Trophoblast cell (in vitro differentiated cells and primary cell): ENCODE data around the gene TC2N.

Experiments used
- DNase-seq, 2 donors: peaks; one replicate each; pipeline ENCODE4 v3.0.0-alpha.2; 2016
- H2AFZ ChIP-seq: 2 replicates; pipeline ENCODE4 v1.6.1; 2013; ENCODE audit warnings: low read length, moderate library complexity, mild to moderate bottlenecking; ENCODE audit not compliant: insufficient read depth, poor library complexity
- H2AK5ac ChIP-seq: 2 replicates; pipeline ENCODE4 v1.6.1; 2013; ENCODE audit warnings: mild to moderate bottlenecking, low read length
- H2BK120ac ChIP-seq: 2 replicates; pipeline ENCODE4 v1.6.1; 2013; ENCODE audit warnings: low read length, mild to moderate bottlenecking, moderate library complexity; ENCODE audit not compliant: insufficient read depth, poor library complexity
- H2BK12ac ChIP-seq: 2 replicates; pipeline ENCODE4 v1.6.1; 2013; ENCODE audit warnings: mild to moderate bottlenecking, low read length, moderate library complexity
- H2BK5ac ChIP-seq: 2 replicates; pipeline ENCODE4 v1.6.1; 2013; ENCODE audit warnings: low read length, low read depth, moderate library complexity, mild to moderate bottlenecking; ENCODE audit not compliant: poor library complexity
- H3K14ac ChIP-seq: 2 replicates; pipeline ENCODE4 v1.6.1; 2013; ENCODE audit warnings: mild to moderate bottlenecking, low read length
- H3K18ac ChIP-seq: 2 replicates; pipeline ENCODE4 v1.6.1; 2013; ENCODE audit warnings: mild to moderate bottlenecking, low read length
- H3K23ac ChIP-seq: 2 replicates; pipeline ENCODE4 v1.6.1; 2013; ENCODE audit warnings: low read length
- H3K27ac ChIP-seq: 2 replicates; pipeline ENCODE4 v1.5.1; 2013; ENCODE audit warnings: low read depth, mild to moderate bottlenecking, inconsistent platforms, low read length, moderate library complexity
- H3K27me3 ChIP-seq: 2 replicates; pipeline ENCODE4 v1.6.1; 2013; ENCODE audit warnings: inconsistent platforms, mild to moderate bottlenecking, low read length, moderate library complexity; ENCODE audit not compliant: insufficient read depth
- H3K36me3 ChIP-seq, 2 experiments: 1 replicate in 1 of 2; 2 replicates in 1 of 2; pipeline ENCODE4 v1.6.1; 2013; ENCODE audit warnings: low read length in 2 of 2, mild to moderate bottlenecking in 2 of 2, moderate library complexity in 1 of 2; ENCODE audit not compliant: insufficient read depth in 2 of 2, control insufficient read depth in 1 of 2
- H3K4ac ChIP-seq: 2 replicates; pipeline ENCODE4 v1.6.1; 2013; ENCODE audit warnings: low read depth, mild to moderate bottlenecking, low read length, moderate library complexity
- H3K4me1 ChIP-seq, 2 experiments: 1 replicate in 1 of 2; 2 replicates in 1 of 2; pipeline ENCODE4 v1.6.1; 2013; ENCODE audit warnings: low read length in 2 of 2, mild to moderate bottlenecking in 2 of 2, moderate library complexity in 1 of 2; ENCODE audit not compliant: insufficient read depth in 2 of 2, control insufficient read depth in 1 of 2
- H3K4me2 ChIP-seq: 2 replicates; pipeline ENCODE4 v1.6.1; 2013; ENCODE audit warnings: inconsistent platforms, mild to moderate bottlenecking, low read length, moderate library complexity
- H3K4me3 ChIP-seq: 2 replicates; pipeline ENCODE4 v1.5.1; 2013; ENCODE audit warnings: mild to moderate bottlenecking, low read depth, low read length, inconsistent platforms
- H3K79me1 ChIP-seq: one replicate; pipeline ENCODE4 v1.6.1; 2013; ENCODE audit warnings: low read length
- H3K79me2 ChIP-seq: 2 replicates; pipeline ENCODE4 v1.6.1; 2013; ENCODE audit warnings: low read length, mild to moderate bottlenecking; ENCODE audit not compliant: control insufficient read depth, insufficient read depth, poor library complexity
- H3K9ac ChIP-seq: 2 replicates; pipeline ENCODE4 v1.6.1; 2013; ENCODE audit warnings: mild to moderate bottlenecking, low read length
- H3K9me3 ChIP-seq: 2 replicates; pipeline ENCODE4 v1.6.1; 2013; ENCODE audit warnings: low read depth, mild to moderate bottlenecking, control low read depth, inconsistent platforms, low read length; ENCODE audit not compliant: insufficient read depth
- H4K12ac ChIP-seq: 2 replicates; pipeline ENCODE4 v1.6.1; 2013; ENCODE audit warnings: low read depth, mild to moderate bottlenecking, low read length, moderate library complexity
- H4K8ac ChIP-seq: 2 replicates; pipeline ENCODE4 v1.6.1; 2013; ENCODE audit warnings: low read depth, mild to moderate bottlenecking, low read length, moderate library complexity
- H4K91ac ChIP-seq: one replicate; pipeline ENCODE4 v1.6.1; 2013; ENCODE audit warnings: low read depth, mild to moderate bottlenecking, low read length, moderate library complexity
- WGBS: extraction: QIAGEN DNeasy Blood & Tissue Kit; methylation state at CpG from one replicate; pipeline ENCODE4 v1.1.7; 2013; ENCODE audit warnings: missing lambda C conversion rate; ENCODE audit not compliant: insufficient read length, insufficient coverage; ENCODE audit errors: extremely low coverage; 5-methylcytosine and 5-hydroxymethylcytosine counted together

The TC2N gene

GRCh38 chr14:91830777-91831176 lies 36.6 kb downstream of the TC2N start:
- Histone ChIP-seq H3K4me2 (no peak overlapping the region), H4K91ac (no peak overlapping the region), H3K4me1 (no peaks in the 10 kb centered on the region), H3K9me3 (no peaks in the 10 kb centered on the region), H2AFZ (no peak overlapping the region), H3K4ac (no peak overlapping the region), H3K23ac (no peak overlapping the region), H2AK5ac (no peak overlapping the region), H3K18ac (no peak overlapping the region), H4K12ac (no peak overlapping the region), H3K27ac (no peak overlapping the region), H2BK5ac (no peak overlapping the region), H4K8ac (no peak overlapping the region), H2BK120ac (no peak overlapping the region), H3K4me3 (no peak overlapping the region), H3K79me1 (peaks cover 1% of the 10 kb centered on the region), H3K14ac (no peak overlapping the region), H2BK12ac (no peak overlapping the region), H3K27me3 (no peaks in the 10 kb centered on the region), H3K9ac (no peak overlapping the region), H3K79me2 (peaks cover under 1% of the 10 kb centered on the region), H3K36me3 (no peaks in the 10 kb centered on the region)
- WGBS, result no CpG with 5 or more reads among the region's 3 CpGs
- DNase-seq, result no peak

- Histone ChIP-seq H3K18ac (no peak overlapping the region), H2BK120ac (no peak overlapping the region), H4K12ac (no peak overlapping the region), H3K27me3 (no peaks in the 10 kb centered on the region), H3K79me2 (no peaks in the 10 kb centered on the region), H3K9ac (no peak overlapping the region), H3K4me2 (no peak overlapping the region), H3K27ac (no peak overlapping the region), H3K9me3 (no peaks in the 10 kb centered on the region), H2BK5ac (no peak overlapping the region), H3K79me1 (no peaks in the 10 kb centered on the region), H3K14ac (no peak overlapping the region), H2AFZ (no peak overlapping the region), H4K91ac (no peak overlapping the region), H3K4ac (no peak overlapping the region), H3K23ac (no peak overlapping the region), H4K8ac (no peak overlapping the region), H3K36me3 (no peaks in the 10 kb centered on the region), H2BK12ac (no peak overlapping the region), H2AK5ac (no peak overlapping the region), H3K4me3 (no peak overlapping the region), H3K4me1 (no peaks in the 10 kb centered on the region)
- WGBS, result no CpG with 5 or more reads among the region's 2 CpGs
- DNase-seq, result peak in 1 of 2 donors; percentile 77
Observed at GRCh38 chr14:91829511-91829910, 37.8 kb downstream of the TC2N start.

- no peaks in the 10 kb centered on the region for H3K27me3 ChIP-seq
Observed at GRCh38 chr14:91827746-91828145, 39.6 kb downstream of the TC2N start.

GRCh38 chr14:91817566-91818325 lies 49.6 kb downstream of the TC2N start:
- Histone ChIP-seq H2AK5ac (no peak overlapping the region), H2BK5ac (no peak overlapping the region), H3K79me1 (no peaks in the 10 kb centered on the region), H2BK12ac (no peak overlapping the region), H3K4me3 (no peak overlapping the region), H4K91ac (no peak overlapping the region), H3K4ac (no peak overlapping the region), H3K4me2 (no peak overlapping the region), H3K18ac (no peak overlapping the region), H3K14ac (no peak overlapping the region), H2AFZ (no peak overlapping the region), H4K12ac (no peak overlapping the region), H3K79me2 (no peaks in the 10 kb centered on the region), H2BK120ac (no peak overlapping the region), H4K8ac (no peak overlapping the region), H3K9me3 (no peaks in the 10 kb centered on the region), H3K27ac (no peak overlapping the region), H3K27me3 (no peaks in the 10 kb centered on the region), H3K9ac (no peak overlapping the region), H3K36me3 (no peaks in the 10 kb centered on the region), H3K4me1 (no peaks in the 10 kb centered on the region), H3K23ac (no peak overlapping the region)
- no CpG with 5 or more reads among the region's 3 CpGs for WGBS
- DNase-seq, result no peak

More at GRCh38 chr14:91827746-91828145, 39.6 kb downstream of the TC2N start:
- whole genome bisulfite sequencing, result no CpG with 5 or more reads among the region's 1 CpG
- Histone ChIP-seq H2AK5ac (no peak overlapping the region), H3K18ac (no peak overlapping the region), H2BK5ac (no peak overlapping the region), H3K4ac (no peak overlapping the region), H3K79me1 (no peaks in the 10 kb centered on the region), H4K91ac (no peak overlapping the region), H2BK12ac (no peak overlapping the region), H4K12ac (no peak overlapping the region), H3K14ac (no peak overlapping the region), H4K8ac (no peak overlapping the region), H3K79me2 (no peaks in the 10 kb centered on the region), H2AFZ (no peak overlapping the region), H3K4me3 (no peak overlapping the region), H3K36me3 (no peaks in the 10 kb centered on the region), H3K9me3 (no peaks in the 10 kb centered on the region), H3K4me1 (no peaks in the 10 kb centered on the region), H2BK120ac (no peak overlapping the region), H3K23ac (no peak overlapping the region), H3K27ac (no peak overlapping the region), H3K9ac (no peak overlapping the region), H3K4me2 (no peak overlapping the region)
- peak in 1 of 2 donors; percentile 74 for DNase-seq
